Subcutaneous adipose tissue (tissue), 4 donors: ENCODE data around the gene CD300H. TPM values are rescaled to one million over a fixed set of nuclear protein-coding genes. Genes with fewer than 3 reads are reported as not detected.

Experiments
- CTCF ChIP-seq: fragments of 450-650 bp; IDR thresholded peaks from one replicate; pipeline ENCODE4 v1.5.1; 2016; ENCODE audit warnings: low read depth, mild to moderate bottlenecking, control low read depth, antibody characterized with exemption, moderate library complexity
- total RNA-seq, 4 donors: library from RNA; depleted of rRNA; stranded (reverse); fragments of >200 nt; gene quantifications; one replicate each; pipeline ENCODE4 v1.1.0, GENCODE V29; 2016

Gene CD300H
- total RNA-seq, 4 donors from 2014 or later = not detected

- TF ChIP-seq CTCF = no peak
Measured at GRCh38 chr17:74571621-74572270, 4.4 kb upstream of the CD300H start.

GRCh38 chr17:74569020-74570003 is 2.0 kb upstream of the CD300H start:
- no peak for TF ChIP-seq CTCF

GRCh38 chr17:74568106-74568873 is 981 bp upstream of the CD300H start:
- no peak for TF ChIP-seq CTCF

GRCh38 chr17:74566132-74566753 is 1.1 kb downstream of the CD300H start:
- no peak for TF ChIP-seq CTCF

- TF ChIP-seq CTCF = no peak
Measured at GRCh38 chr17:74565126-74565525, 2.2 kb downstream of the CD300H start.

GRCh38 chr17:74563358-74563757 is 4.0 kb downstream of the CD300H start:
- no peak for TF ChIP-seq CTCF
